Activated CD4-positive, alpha-beta T cell treated with anti-CD3 and anti-CD28 coated beads for 1 hour (primary cell): Measurements from ENCODE around the gene L3MBTL4.
"Not testable (repeated sequence)": the region's sequence is repeated elsewhere in the genome, so short reads cannot be mapped to it uniquely, and the experiment has no call there.

Experiments
- DNase-seq: peaks from one replicate; pipeline ENCODE4 v3.0.0-alpha.2; 2020

Gene L3MBTL4

GRCh38 chr18:6161549-6161948, 253.2 kb downstream of the L3MBTL4 start:
- no peak for DNase-seq

- no peak for DNase-seq
Observed at GRCh38 chr18:6159426-6159825, 255.3 kb downstream of the L3MBTL4 start.

- DNase-seq, result no peak
Observed at GRCh38 chr18:6158958-6159357, 255.8 kb downstream of the L3MBTL4 start.

GRCh38 chr18:6156446-6156845, 258.3 kb downstream of the L3MBTL4 start:
- no peak for DNase-seq

- DNase-seq, result no peak
Observed at GRCh38 chr18:6155707-6156106, 259.0 kb downstream of the L3MBTL4 start.

- no peak for DNase-seq
Observed at GRCh38 chr18:6150430-6150829, 264.3 kb downstream of the L3MBTL4 start.

GRCh38 chr18:6146307-6146661, 268.4 kb downstream of the L3MBTL4 start:
- DNase-seq, result no peak

- DNase-seq, result no peak
Observed at GRCh38 chr18:6145645-6146306, 268.9 kb downstream of the L3MBTL4 start.

- DNase-seq, result no peak
Observed at GRCh38 chr18:6139007-6139406, 275.7 kb downstream of the L3MBTL4 start.

- not testable (repeated sequence) for DNase-seq
Observed at GRCh38 chr18:6135901-6136300, 278.8 kb downstream of the L3MBTL4 start.

GRCh38 chr18:6135029-6135428, 279.7 kb downstream of the L3MBTL4 start:
- DNase-seq, result not testable (repeated sequence)

- no peak for DNase-seq
Observed at GRCh38 chr18:6132751-6133368, 281.9 kb downstream of the L3MBTL4 start.

- no peak for DNase-seq
Observed at GRCh38 chr18:6120820-6121279, 293.9 kb downstream of the L3MBTL4 start.

- DNase-seq, result no peak
Observed at GRCh38 chr18:6119761-6120160, 294.9 kb downstream of the L3MBTL4 start.

- no peak for DNase-seq
Observed at GRCh38 chr18:6118080-6118479, 296.6 kb downstream of the L3MBTL4 start.

- no peak for DNase-seq
Observed at GRCh38 chr18:6115710-6116109, 299.0 kb downstream of the L3MBTL4 start.

GRCh38 chr18:6113650-6114049, 301.1 kb downstream of the L3MBTL4 start:
- no peak for DNase-seq

- no peak for DNase-seq
Observed at GRCh38 chr18:6111726-6112125, 303.0 kb downstream of the L3MBTL4 start.

- no peak for DNase-seq
Observed at GRCh38 chr18:6109743-6110142, 305.0 kb downstream of the L3MBTL4 start.

GRCh38 chr18:6107794-6108193, 306.9 kb downstream of the L3MBTL4 start:
- no peak for DNase-seq

GRCh38 chr18:6106091-6106685, 308.5 kb downstream of the L3MBTL4 start:
- DNase-seq, result no peak

GRCh38 chr18:6103741-6104140, 311.0 kb downstream of the L3MBTL4 start:
- no peak for DNase-seq

GRCh38 chr18:6096730-6097129, 318.0 kb downstream of the L3MBTL4 start:
- no peak for DNase-seq

GRCh38 chr18:6088432-6088831, 326.3 kb downstream of the L3MBTL4 start:
- no peak for DNase-seq
